ENCODE data around the gene LRRC25.

DNA sequence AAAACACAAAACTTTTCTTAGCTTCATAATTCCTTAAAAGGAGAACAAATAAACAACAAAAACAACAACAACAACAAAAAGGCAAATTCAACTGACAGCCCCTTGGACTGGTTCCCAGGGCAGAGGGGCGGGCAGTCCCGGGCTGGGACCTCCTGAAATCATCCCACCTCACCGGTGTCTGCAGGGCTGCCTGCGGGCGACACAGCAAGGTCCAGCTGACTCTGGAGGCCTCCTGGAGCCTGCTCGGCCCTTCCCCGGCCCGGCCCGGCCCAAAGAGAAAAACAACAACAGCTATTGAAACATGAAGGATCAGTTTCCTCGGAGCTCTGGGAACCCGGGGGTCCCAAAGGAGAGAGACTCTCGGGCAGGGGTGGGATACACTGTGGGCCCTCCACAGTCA lies 45.5 kb upstream of the LRRC25 start:
- TF ChIP-seq, protein P1, sequence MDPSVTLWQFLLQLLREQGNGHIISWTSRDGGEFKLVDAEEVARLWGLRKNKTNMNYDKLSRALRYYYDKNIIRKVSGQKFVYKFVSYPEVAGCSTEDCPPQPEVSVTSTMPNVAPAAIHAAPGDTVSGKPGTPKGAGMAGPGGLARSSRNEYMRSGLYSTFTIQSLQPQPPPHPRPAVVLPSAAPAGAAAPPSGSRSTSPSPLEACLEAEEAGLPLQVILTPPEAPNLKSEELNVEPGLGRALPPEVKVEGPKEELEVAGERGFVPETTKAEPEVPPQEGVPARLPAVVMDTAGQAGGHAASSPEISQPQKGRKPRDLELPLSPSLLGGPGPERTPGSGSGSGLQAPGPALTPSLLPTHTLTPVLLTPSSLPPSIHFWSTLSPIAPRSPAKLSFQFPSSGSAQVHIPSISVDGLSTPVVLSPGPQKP (IDR thresholded peaks at IDR 0.05; ENCODE audit: low read depth, low read length): no peak
- no peak for TF ChIP-seq TP53 (CRISPR knock-in tag; IDR thresholded peaks at IDR 0.05)
- TF ChIP-seq, protein P2, sequence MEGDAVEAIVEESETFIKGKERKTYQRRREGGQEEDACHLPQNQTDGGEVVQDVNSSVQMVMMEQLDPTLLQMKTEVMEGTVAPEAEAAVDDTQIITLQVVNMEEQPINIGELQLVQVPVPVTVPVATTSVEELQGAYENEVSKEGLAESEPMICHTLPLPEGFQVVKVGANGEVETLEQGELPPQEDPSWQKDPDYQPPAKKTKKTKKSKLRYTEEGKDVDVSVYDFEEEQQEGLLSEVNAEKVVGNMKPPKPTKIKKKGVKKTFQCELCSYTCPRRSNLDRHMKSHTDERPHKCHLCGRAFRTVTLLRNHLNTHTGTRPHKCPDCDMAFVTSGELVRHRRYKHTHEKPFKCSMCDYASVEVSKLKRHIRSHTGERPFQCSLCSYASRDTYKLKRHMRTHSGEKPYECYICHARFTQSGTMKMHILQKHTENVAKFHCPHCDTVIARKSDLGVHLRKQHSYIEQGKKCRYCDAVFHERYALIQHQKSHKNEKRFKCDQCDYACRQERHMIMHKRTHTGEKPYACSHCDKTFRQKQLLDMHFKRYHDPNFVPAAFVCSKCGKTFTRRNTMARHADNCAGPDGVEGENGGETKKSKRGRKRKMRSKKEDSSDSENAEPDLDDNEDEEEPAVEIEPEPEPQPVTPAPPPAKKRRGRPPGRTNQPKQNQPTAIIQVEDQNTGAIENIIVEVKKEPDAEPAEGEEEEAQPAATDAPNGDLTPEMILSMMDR (IDR thresholded peaks at IDR 0.05): no peak
- TF ChIP-seq KDM5A (IDR thresholded peaks at IDR 0.05): no peak
- TF ChIP-seq CEBPB (IDR thresholded peaks at IDR 0.05): no peak
- no peak for TF ChIP-seq CHD4 (IDR thresholded peaks at IDR 0.05; ENCODE audit: borderline replicate concordance)
- no peak for TF ChIP-seq EP300 (IDR thresholded peaks at IDR 0.05)

All from A549 (cell line).